HG03108 (cell line): ENCODE data around the gene MTUS2.

Experiments
- ATAC-seq: cut with Tn5 transposase; IDR thresholded peaks from one replicate; pipeline ENCODE4 v1.9.1; 2021; ENCODE audit warnings: moderate library complexity; ENCODE audit not compliant: unreplicated experiment

MTUS2 gene

GRCh38 chr13:29537736-29538651, 717.9 kb downstream of the MTUS2 start:
- ATAC-seq = no peak

GRCh38 chr13:29538652-29539040, 718.5 kb downstream of the MTUS2 start:
- no peak for ATAC-seq

GRCh38 chr13:29539856-29540255, 719.7 kb downstream of the MTUS2 start:
- ATAC-seq = no peak

GRCh38 chr13:29540334-29540733, 720.2 kb downstream of the MTUS2 start:
- ATAC-seq = no peak

GRCh38 chr13:29540799-29541198, 720.7 kb downstream of the MTUS2 start:
- no peak for ATAC-seq

GRCh38 chr13:29541400-29541799, 721.3 kb downstream of the MTUS2 start:
- no peak for ATAC-seq

GRCh38 chr13:29542381-29542780, 722.2 kb downstream of the MTUS2 start:
- ATAC-seq = no peak

GRCh38 chr13:29543230-29544215, 723.4 kb downstream of the MTUS2 start:
- peak; percentile 98 for ATAC-seq

- no peak for ATAC-seq
These were observed 725.8 kb downstream of the MTUS2 start for GRCh38 chr13:29545988-29546387.

- no peak for ATAC-seq
These were observed 726.5 kb downstream of the MTUS2 start for GRCh38 chr13:29546662-29547061.

- no peak for ATAC-seq
These were observed 727.0 kb downstream of the MTUS2 start for GRCh38 chr13:29547153-29547552.

GRCh38 chr13:29548722-29549121, 728.6 kb downstream of the MTUS2 start:
- no peak for ATAC-seq

GRCh38 chr13:29550430-29550988, 730.4 kb downstream of the MTUS2 start:
- ATAC-seq = no peak

GRCh38 chr13:29551214-29551613, 731.1 kb downstream of the MTUS2 start:
- no peak for ATAC-seq
